Lower leg skin (tissue), 4 donors: ENCODE measurements around the gene OSBP2. TPM values are rescaled to one million over a fixed set of nuclear protein-coding genes. Genes with fewer than 3 reads are reported as not detected.

ENCODE experiments used
- DNase-seq, 2 donors: peaks; one replicate each; pipeline ENCODE4 v3.0.0-alpha.2; 2019; ENCODE audit warnings: low spot score in 2 of 2
- H3K4me3 ChIP-seq: fragments of 200-600 bp; sonication (generic); 2 replicates; pipeline ENCODE4 v1.5.1; 2017; ENCODE audit warnings: mild to moderate bottlenecking, low read depth; ENCODE audit not compliant: poor library complexity, severe bottlenecking
- POLR2A ChIP-seq, 2 donors: fragments of 450-650 bp; IDR thresholded peaks; one replicate each; pipeline ENCODE4 v1.6.1; 2016 to 2017; ENCODE audit warnings: antibody characterized with exemption in 2 of 2, mild to moderate bottlenecking in 1 of 2, moderate library complexity in 1 of 2
- whole genome bisulfite sequencing, 2 donors: methylation state at CpG; one replicate each; pipeline ENCODE4 v1.1.5; 2018; 5-methylcytosine and 5-hydroxymethylcytosine counted together
- intact Hi-C: fragments of 100-400 bp; cut with DNase I; formaldehyde crosslinking; loops from one replicate; pipeline ENCODE4 v1.15.0; 2023; ENCODE audit warnings: low total_unique reads
- total RNA-seq, 4 donors: library from RNA; depleted of rRNA; stranded (reverse); fragments of >200 nt; gene quantifications; one replicate each; pipeline ENCODE4 v1.1.0, GENCODE V29; 2016
- TF ChIP-seq, protein P1 (sequence below), 3 donors: fragments of 450-650 bp; IDR thresholded peaks; one replicate each; pipeline ENCODE4 v1.5.1; 2016; ENCODE audit warnings: antibody characterized with exemption in 3 of 3, mild to moderate bottlenecking in 3 of 3, moderate library complexity in 2 of 3

The OSBP2 gene
- total RNA-seq, 4 donors from 2014 or later, result 7.2 to 13.3 (median 10.0) TPM

DNA sequence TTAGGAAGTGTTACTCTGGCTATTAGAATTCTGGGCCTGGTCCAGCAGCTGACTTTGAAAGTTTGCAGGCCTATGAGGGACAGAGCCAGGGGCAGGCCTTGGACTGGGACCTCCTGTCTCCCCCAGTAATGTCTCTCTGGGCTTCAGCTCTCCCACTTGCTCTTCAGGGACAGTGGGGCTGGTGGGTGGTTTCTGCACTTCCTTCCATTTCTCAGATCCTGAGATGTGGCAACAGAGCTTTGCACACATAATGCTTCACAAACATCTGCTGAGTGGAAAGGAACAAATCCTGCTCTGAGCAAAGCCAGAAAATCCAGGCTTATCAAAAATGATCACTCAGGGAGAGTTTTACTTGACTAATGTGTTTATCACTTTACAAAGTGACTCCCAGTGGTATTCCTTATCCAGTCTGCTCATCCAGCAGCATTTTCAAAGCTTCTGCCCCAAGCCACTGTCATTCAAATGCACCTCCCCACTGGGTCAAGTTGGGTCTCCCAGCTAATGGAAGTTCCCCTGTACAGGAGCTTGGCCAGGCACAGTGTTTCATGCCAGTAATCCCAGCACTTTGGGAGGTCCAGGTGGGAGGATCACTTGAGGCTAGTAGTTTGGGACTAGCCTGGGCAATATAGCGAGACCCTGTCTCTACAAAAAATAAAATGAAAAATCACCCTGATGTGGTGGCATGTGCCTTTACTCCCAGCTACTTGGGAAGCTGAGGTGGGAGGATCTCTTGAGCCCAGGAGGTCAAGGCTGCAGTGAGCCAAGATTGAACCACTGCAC, 13.5 kb upstream of the OSBP2 start:
- 100% methylated on average over 1 of the region's 1 CpG for WGBS, 2 donors
- DNase-seq, result no peak
- intact Hi-C loops, result no loop called here
- no peak overlapping the region for H3K4me3 ChIP-seq
- TF ChIP-seq POLR2A (IDR thresholded peaks at IDR 0.05), result no peak
- TF ChIP-seq, protein P1, sequence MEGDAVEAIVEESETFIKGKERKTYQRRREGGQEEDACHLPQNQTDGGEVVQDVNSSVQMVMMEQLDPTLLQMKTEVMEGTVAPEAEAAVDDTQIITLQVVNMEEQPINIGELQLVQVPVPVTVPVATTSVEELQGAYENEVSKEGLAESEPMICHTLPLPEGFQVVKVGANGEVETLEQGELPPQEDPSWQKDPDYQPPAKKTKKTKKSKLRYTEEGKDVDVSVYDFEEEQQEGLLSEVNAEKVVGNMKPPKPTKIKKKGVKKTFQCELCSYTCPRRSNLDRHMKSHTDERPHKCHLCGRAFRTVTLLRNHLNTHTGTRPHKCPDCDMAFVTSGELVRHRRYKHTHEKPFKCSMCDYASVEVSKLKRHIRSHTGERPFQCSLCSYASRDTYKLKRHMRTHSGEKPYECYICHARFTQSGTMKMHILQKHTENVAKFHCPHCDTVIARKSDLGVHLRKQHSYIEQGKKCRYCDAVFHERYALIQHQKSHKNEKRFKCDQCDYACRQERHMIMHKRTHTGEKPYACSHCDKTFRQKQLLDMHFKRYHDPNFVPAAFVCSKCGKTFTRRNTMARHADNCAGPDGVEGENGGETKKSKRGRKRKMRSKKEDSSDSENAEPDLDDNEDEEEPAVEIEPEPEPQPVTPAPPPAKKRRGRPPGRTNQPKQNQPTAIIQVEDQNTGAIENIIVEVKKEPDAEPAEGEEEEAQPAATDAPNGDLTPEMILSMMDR (IDR thresholded peaks at IDR 0.05), result no peak

DNA sequence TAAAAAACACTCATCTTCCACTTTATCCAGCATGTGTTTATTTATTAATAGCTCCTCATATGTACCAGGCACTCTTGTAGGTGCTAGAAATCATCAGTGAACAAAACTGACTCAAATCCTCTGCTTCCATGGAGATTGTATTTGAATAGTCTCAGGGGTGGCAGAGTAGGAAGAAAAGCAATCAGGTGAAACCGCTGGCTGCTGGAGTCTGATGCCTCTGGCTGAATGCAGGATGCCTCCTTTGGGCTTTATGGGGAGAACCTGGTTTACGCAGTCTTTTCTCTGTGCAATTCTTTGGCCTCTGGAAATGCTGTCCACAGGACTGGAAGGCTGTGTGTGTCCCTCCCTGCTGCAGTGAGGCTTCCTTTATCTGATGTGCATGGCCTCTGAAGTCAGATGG, 12.8 kb upstream of the OSBP2 start:
- no peak for DNase-seq
- TF ChIP-seq, protein P1 (IDR thresholded peaks at IDR 0.05), result no peak
- TF ChIP-seq POLR2A (IDR thresholded peaks at IDR 0.05), result no peak
- WGBS, 2 donors, result 85% methylated on average over 2 of the region's 2 CpGs
- intact Hi-C loops, result no loop called here
- H3K4me3 ChIP-seq, result no peak overlapping the region

GRCh38 chr22:30685178-30685577, 9.5 kb upstream of the OSBP2 start:
- no peak for DNase-seq
- TF ChIP-seq, protein P1 (IDR thresholded peaks at IDR 0.05), result no peak
- no peak for TF ChIP-seq POLR2A (IDR thresholded peaks at IDR 0.05)
- no peak overlapping the region for H3K4me3 ChIP-seq
- intact Hi-C loops, result no loop called here
- 88 to 92% methylated on average over 7 of the region's 7 CpGs for WGBS, 2 donors

DNA sequence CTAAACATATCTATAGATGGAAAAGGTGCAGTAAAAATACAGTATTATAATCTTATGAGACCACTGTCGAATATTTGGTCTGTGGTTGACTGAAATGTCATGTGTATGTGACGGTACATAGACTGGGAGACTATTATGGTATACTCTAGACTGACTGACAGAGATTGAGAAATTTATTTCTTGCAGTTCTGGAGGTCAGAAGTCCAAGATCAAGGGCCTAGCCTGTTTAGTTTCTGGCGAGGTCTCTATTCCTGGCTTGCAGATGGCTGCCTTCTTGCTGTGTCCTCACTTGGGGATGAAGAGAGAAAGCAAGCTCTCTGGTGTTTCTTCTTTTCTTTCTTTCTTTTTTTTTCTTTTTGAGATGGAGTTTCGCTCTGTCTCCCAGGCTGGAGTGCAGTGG, 7.3 kb upstream of the OSBP2 start:
- WGBS, 2 donors, result 94 to 97% methylated on average over 4 of the region's 4 CpGs
- no peak for DNase-seq
- no peak overlapping the region for H3K4me3 ChIP-seq
- no peak for TF ChIP-seq POLR2A (IDR thresholded peaks at IDR 0.05)
- TF ChIP-seq, protein P1 (IDR thresholded peaks at IDR 0.05), result no peak
- intact Hi-C loops, result no loop called here

GRCh38 chr22:30689622-30690021, 5.1 kb upstream of the OSBP2 start:
- intact Hi-C loops, result no loop called here
- H3K4me3 ChIP-seq, result no peak overlapping the region
- 41 to 50% methylated on average over 1 of the region's 1 CpG for WGBS, 2 donors
- no peak for TF ChIP-seq POLR2A (IDR thresholded peaks at IDR 0.05)
- TF ChIP-seq, protein P1 (IDR thresholded peaks at IDR 0.05), result no peak
- no peak for DNase-seq

DNA sequence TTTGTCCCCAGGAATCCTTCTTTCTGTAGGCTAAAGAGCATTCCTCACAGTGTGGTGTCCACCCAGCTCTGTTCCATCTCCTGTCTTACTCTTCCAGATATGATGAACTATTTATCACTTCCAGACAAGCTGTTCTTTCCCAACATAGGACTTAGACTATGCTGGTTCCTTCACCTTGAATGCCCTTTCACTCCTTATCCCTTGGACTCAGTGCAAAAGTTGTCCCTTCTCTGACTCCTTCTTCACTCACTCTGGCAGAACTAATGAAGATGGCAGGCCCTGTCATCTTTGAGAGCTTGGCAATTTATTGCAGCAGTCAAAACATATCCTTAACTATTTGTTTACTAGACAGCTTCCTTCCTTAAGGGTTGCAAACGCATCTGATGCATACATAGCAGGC, 3.5 kb upstream of the OSBP2 start:
- TF ChIP-seq, protein P1 (IDR thresholded peaks at IDR 0.05), result no peak
- TF ChIP-seq POLR2A (IDR thresholded peaks at IDR 0.05), result no peak
- 82 to 86% methylated on average over 1 of the region's 1 CpG for WGBS, 2 donors
- intact Hi-C loops, result no loop called here
- no peak overlapping the region for H3K4me3 ChIP-seq
- DNase-seq, result no peak
